ENCODE data around the gene DCAF17. TPM values are rescaled to one million over a fixed set of nuclear protein-coding genes. Genes with fewer than 3 reads are reported as not detected.

DCAF17 gene
- total RNA-seq, 6 experiments from 2014 or later: 12.8 to 17.6 (median 15.2) TPM

- H3K4me1 Mint-ChIP-seq (ENCODE audit: low read depth): peaks cover 33% of the 10 kb centered on the region
- no peak overlapping the region for H3K27ac Mint-ChIP-seq
- TF ChIP-seq CTCF (IDR thresholded peaks at IDR 0.05): no peak
- H3K27me3 Mint-ChIP-seq (ENCODE audit: insufficient read depth): no peaks in the 10 kb centered on the region; the same call in 1 of the 2 replicates
- no peak for DNase-seq
- no peak overlapping the region for H3K4me3 Mint-ChIP-seq
- peaks cover 22% of the 10 kb centered on the region for H3K36me3 Mint-ChIP-seq (ENCODE audit: low read depth)
- peaks cover 9% of the 10 kb centered on the region for H3K9me3 Mint-ChIP-seq
Measured at GRCh38 chr2:171400395-171400794, 33.6 kb upstream of the DCAF17 start.

- Mint-ChIP-seq H3K4me1 (ENCODE audit: low read depth) (peaks cover 35% of the 10 kb centered on the region), H3K4me3 (no peak overlapping the region), H3K27me3 (ENCODE audit: insufficient read depth) (no peaks in the 10 kb centered on the region; the same call in 1 of the 2 replicates), H3K27ac (no peak overlapping the region), H3K9me3 (peaks cover 9% of the 10 kb centered on the region), H3K36me3 (ENCODE audit: low read depth) (peaks cover 32% of the 10 kb centered on the region)
- TF ChIP-seq CTCF (IDR thresholded peaks at IDR 0.05): no peak
- DNase-seq: no peak
Measured at GRCh38 chr2:171401947-171402346, 32.1 kb upstream of the DCAF17 start.

GRCh38 chr2:171402906-171403580, 31.0 kb upstream of the DCAF17 start:
- H3K9me3 Mint-ChIP-seq: peaks cover 9% of the 10 kb centered on the region
- peak overlapping the region; percentile 5 for H3K4me3 Mint-ChIP-seq
- peak; percentile 20 for DNase-seq
- H3K27me3 Mint-ChIP-seq (ENCODE audit: insufficient read depth): no peaks in the 10 kb centered on the region; the same call in 1 of the 2 replicates
- peak overlapping the region; percentile 27 for H3K27ac Mint-ChIP-seq
- H3K36me3 Mint-ChIP-seq (ENCODE audit: low read depth): peaks cover 34% of the 10 kb centered on the region
- H3K4me1 Mint-ChIP-seq (ENCODE audit: low read depth): peaks cover 35% of the 10 kb centered on the region
- no peak for TF ChIP-seq CTCF (IDR thresholded peaks at IDR 0.05)

- peaks cover 34% of the 10 kb centered on the region for H3K36me3 Mint-ChIP-seq (ENCODE audit: low read depth)
- H3K9me3 Mint-ChIP-seq: peaks cover 9% of the 10 kb centered on the region
- peak; percentile 82 for DNase-seq
- no peak for TF ChIP-seq CTCF (IDR thresholded peaks at IDR 0.05)
- H3K4me3 Mint-ChIP-seq: peak overlapping the region; percentile 63
- no peaks in the 10 kb centered on the region; the same call in 1 of the 2 replicates for H3K27me3 Mint-ChIP-seq (ENCODE audit: insufficient read depth)
- H3K4me1 Mint-ChIP-seq (ENCODE audit: low read depth): peaks cover 37% of the 10 kb centered on the region
- H3K27ac Mint-ChIP-seq: peak overlapping the region; percentile 82
Measured at GRCh38 chr2:171404261-171404660, 29.8 kb upstream of the DCAF17 start.

GRCh38 chr2:171404719-171405118, 29.3 kb upstream of the DCAF17 start:
- DNase-seq: no peak
- Mint-ChIP-seq H3K36me3 (ENCODE audit: low read depth) (peaks cover 34% of the 10 kb centered on the region), H3K27me3 (ENCODE audit: insufficient read depth) (no peaks in the 10 kb centered on the region; the same call in 1 of the 2 replicates), H3K27ac (peak overlapping the region; percentile 60), H3K4me3 (peak overlapping the region; percentile 33), H3K4me1 (ENCODE audit: low read depth) (peaks cover 42% of the 10 kb centered on the region), H3K9me3 (peaks cover 9% of the 10 kb centered on the region)
- TF ChIP-seq CTCF (IDR thresholded peaks at IDR 0.05): no peak
